ENCODE measurements around the gene TRAPPC12.
A peak's percentile ranks its signal among the peaks of the same experiment; 100 is the strongest.
"Not testable (repeated sequence)": the region's sequence is repeated elsewhere in the genome, so short reads cannot be mapped to it uniquely, and the experiment has no call there.

TRAPPC12 gene

GRCh38 chr2:3369340-3370181, 9.9 kb upstream of the TRAPPC12 start:
- DNase-seq, result not testable (repeated sequence)

GRCh38 chr2:3376821-3377220, 2.7 kb upstream of the TRAPPC12 start:
- DNase-seq, result no peak

GRCh38 chr2:3377279-3377611, 2.2 kb upstream of the TRAPPC12 start:
- peak in 1 of 2 donors; percentile 10 for DNase-seq

GRCh38 chr2:3377612-3378432, 1.7 kb upstream of the TRAPPC12 start, which contains the start of gene EIPR1:
TSS of gene EIPR1 (minus strand) at chr2:3377818. CDS start at chr2:3377689, 129 bp downstream.
- DNase-seq, result peak; percentile 92 to 93

- no peak for DNase-seq
Measured at GRCh38 chr2:3379339-3379646, 201 bp upstream of the TRAPPC12 start.

GRCh38 chr2:3386448-3386958, 7.0 kb downstream of the TRAPPC12 start:
- no peak for DNase-seq

GRCh38 chr2:3387011-3387410, 7.5 kb downstream of the TRAPPC12 start:
- DNase-seq, result no peak

GRCh38 chr2:3387644-3388411, 8.3 kb downstream of the TRAPPC12 start:
- DNase-seq, result no peak

GRCh38 chr2:3388412-3388738, 8.9 kb downstream of the TRAPPC12 start:
- no peak for DNase-seq

- no peak for DNase-seq
Measured at GRCh38 chr2:3389193-3389592, 9.7 kb downstream of the TRAPPC12 start.

GRCh38 chr2:3390041-3390440, 10.5 kb downstream of the TRAPPC12 start:
- DNase-seq, result no peak

- DNase-seq, result no peak
Measured at GRCh38 chr2:3392216-3392615, 12.7 kb downstream of the TRAPPC12 start.

- no peak for DNase-seq
Measured at GRCh38 chr2:3396920-3397559, 17.5 kb downstream of the TRAPPC12 start.

GRCh38 chr2:3398857-3399256, 19.4 kb downstream of the TRAPPC12 start:
- DNase-seq, result no peak

- no peak for DNase-seq
Measured at GRCh38 chr2:3399381-3399780, 19.9 kb downstream of the TRAPPC12 start.

GRCh38 chr2:3399829-3400228, 20.3 kb downstream of the TRAPPC12 start:
- no peak for DNase-seq

GRCh38 chr2:3403587-3404334, 24.3 kb downstream of the TRAPPC12 start:
- no peak for DNase-seq

GRCh38 chr2:3404349-3404894, 24.9 kb downstream of the TRAPPC12 start:
- no peak for DNase-seq

- no peak for DNase-seq
Measured at GRCh38 chr2:3405307-3405706, 25.8 kb downstream of the TRAPPC12 start.

- DNase-seq, result no peak
Measured at GRCh38 chr2:3405876-3406275, 26.4 kb downstream of the TRAPPC12 start.

- no peak for DNase-seq
Measured at GRCh38 chr2:3406501-3406900, 27.0 kb downstream of the TRAPPC12 start.

- no peak for DNase-seq
Measured at GRCh38 chr2:3408781-3409180, 29.3 kb downstream of the TRAPPC12 start.

Data from activated CD4-positive, alpha-beta T cell treated with anti-CD3 and anti-CD28 coated beads for 4 hours (primary cell).